Measurements from ENCODE around the gene PXT1. TPM values are rescaled to one million over a fixed set of nuclear protein-coding genes. Genes with fewer than 3 reads are reported as not detected.

The PXT1 gene
- total RNA-seq, 3 donors from 2014 or later, result not detected

DNA sequence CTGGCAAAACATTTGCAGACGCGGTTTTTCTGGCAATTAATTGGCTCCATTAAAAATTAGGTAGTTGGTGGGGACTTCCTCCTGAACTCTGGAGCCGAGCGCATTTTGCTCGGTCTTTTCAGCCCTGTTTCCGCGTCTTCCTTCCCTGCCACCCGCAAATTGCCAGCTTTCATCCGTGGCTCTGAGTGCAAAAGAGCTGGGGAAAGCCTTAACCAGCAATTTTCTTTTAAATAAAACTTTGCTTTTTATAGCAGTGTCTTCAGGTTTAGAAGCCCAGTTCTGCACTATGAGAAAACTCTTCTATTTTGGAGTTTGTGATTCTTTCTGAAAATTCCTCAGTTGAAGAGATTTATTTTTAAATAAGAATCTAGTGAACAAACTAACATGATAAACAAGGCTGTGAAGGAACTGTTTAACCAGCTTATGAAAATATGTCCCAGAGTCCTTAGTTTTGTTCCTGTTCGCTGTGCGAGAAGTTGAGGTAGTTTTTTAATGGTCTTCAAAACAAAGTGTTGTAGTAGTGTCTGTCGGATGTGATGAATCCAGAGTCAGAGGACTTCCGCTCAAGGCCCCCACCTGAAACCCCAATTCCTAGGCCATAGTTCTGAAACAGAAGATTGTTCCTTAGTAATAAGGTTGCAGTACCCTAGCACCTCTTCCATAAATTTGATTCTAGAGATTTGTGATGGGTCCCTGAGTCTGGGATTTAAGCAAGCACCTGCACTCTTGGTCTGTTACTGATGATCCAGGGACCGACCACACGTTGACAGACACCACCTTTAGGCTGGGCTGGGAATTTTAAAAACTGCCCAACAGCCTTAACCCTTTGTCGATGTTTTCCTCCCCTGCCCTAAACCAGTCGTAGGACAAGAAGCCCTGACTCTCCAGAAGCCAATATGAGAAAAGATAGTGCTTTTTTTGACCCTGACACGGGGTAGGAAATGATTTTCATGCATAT lies 1.1 kb upstream of the PXT1 start:
- intact Hi-C loops (cut with DNase I, micrococcal nuclease), result no loop called here
- Histone ChIP-seq H3K36me3 (ENCODE audit: low read depth) (no peaks in the 10 kb centered on the region), H3K9me3 (no peaks in the 10 kb centered on the region), H3K4me1 (ENCODE audit: low read depth) (peaks cover 27% of the 10 kb centered on the region), H3K4me3 (peak overlapping the region; percentile 92)
- TF ChIP-seq, protein P1, sequence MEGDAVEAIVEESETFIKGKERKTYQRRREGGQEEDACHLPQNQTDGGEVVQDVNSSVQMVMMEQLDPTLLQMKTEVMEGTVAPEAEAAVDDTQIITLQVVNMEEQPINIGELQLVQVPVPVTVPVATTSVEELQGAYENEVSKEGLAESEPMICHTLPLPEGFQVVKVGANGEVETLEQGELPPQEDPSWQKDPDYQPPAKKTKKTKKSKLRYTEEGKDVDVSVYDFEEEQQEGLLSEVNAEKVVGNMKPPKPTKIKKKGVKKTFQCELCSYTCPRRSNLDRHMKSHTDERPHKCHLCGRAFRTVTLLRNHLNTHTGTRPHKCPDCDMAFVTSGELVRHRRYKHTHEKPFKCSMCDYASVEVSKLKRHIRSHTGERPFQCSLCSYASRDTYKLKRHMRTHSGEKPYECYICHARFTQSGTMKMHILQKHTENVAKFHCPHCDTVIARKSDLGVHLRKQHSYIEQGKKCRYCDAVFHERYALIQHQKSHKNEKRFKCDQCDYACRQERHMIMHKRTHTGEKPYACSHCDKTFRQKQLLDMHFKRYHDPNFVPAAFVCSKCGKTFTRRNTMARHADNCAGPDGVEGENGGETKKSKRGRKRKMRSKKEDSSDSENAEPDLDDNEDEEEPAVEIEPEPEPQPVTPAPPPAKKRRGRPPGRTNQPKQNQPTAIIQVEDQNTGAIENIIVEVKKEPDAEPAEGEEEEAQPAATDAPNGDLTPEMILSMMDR (IDR thresholded peaks at IDR 0.05), result no peak
- no peak for DNase-seq
- ATAC-seq, result peak; percentile 8

DNA sequence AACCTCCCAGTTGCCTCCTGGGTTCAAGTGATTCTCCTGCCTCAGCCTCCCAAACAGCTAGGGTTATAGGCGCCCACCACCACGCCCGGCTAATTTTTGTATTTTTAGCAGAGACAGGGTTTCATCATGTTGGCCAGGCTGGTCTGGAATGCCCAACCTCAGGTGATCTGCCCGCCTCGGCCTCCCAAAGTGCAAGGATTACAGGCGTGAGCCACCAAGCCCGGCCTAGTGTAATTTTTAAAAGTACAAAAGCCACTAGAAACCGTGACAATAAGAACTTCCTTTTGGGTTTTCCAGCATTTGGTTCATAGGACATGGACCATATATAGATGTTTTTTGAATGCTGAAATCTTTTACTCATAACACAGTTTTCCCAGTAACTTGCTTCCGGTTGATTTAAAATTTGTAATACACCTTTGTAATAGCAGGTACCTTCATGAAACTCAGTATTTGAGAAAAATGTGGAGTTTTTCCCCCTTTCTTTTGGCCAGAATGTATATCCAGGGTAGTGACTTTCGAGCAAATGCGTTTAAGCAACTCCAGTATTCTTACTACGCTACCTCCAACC lies 467 bp downstream of the PXT1 start:
- Histone ChIP-seq H3K4me1 (ENCODE audit: low read depth) (peaks cover 27% of the 10 kb centered on the region), H3K4me3 (peak overlapping the region; percentile 92), H3K9me3 (no peaks in the 10 kb centered on the region), H3K36me3 (ENCODE audit: low read depth) (no peaks in the 10 kb centered on the region)
- intact Hi-C loops (cut with DNase I, micrococcal nuclease), result no loop called here
- DNase-seq (peak in 2 of 3 donors; percentile 40 to 43), ATAC-seq (no peak)
- TF ChIP-seq, protein P1 (IDR thresholded peaks at IDR 0.05), result no peak

DNA sequence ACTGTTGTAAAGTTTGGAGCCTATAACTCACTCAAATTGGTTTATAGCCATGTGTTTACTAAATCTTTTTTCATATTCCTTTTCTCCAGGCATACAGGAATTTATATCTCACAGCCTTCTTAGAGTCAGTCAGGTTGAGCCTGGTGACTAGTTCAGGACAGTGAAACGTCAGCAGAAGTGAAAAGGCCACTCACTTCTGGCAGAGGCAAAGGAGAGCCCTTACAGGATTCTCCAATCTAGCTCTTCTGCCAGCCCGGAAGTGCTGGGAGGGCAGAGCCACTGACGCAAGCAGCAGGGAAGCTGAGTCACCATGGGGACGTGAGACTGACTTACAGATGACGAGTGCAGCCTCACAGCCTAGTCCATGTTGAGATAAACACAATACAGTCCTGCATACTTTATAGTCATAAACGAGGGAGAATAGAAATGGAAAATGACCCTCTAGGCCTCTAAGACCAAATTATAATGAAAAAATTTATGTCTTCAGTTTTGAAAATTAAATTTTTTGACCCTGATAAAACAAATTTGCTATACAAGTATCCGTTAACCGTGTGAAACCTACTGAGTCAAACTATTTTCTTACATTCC lies 1.3 kb downstream of the PXT1 start:
- no peak overlapping the region for H3K4me3 ChIP-seq
- TF ChIP-seq, protein P1 (IDR thresholded peaks at IDR 0.05), result no peak
- intact Hi-C loops (cut with DNase I, micrococcal nuclease), result no loop called here

DNA sequence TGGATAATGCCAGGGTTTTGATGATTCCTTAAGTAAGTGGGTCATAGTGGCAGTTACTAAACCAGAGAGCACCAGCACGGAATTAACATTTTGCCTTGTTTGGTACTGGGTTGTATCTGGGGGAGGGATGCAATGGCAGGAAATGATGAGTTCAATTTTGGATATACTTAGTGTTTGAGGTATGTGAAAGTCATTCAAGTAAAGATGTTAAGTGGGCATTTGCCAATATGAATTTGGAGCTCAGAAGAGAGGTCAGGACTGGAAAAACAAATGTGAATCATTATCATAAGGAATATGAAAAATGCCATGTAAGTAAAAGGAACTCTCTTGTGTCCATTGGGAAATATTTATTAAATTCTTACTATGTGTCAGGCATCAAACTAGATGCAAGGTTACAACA lies 6.2 kb downstream of the PXT1 start:
- Histone ChIP-seq H3K4me1 (ENCODE audit: low read depth) (peaks cover 4% of the 10 kb centered on the region), H3K9me3 (no peaks in the 10 kb centered on the region), H3K36me3 (ENCODE audit: low read depth) (no peaks in the 10 kb centered on the region), H3K4me3 (no peak overlapping the region)
- TF ChIP-seq, protein P1 (IDR thresholded peaks at IDR 0.05), result no peak
- DNase-seq, result no peak
- no peak for ATAC-seq
- intact Hi-C loops (cut with DNase I, micrococcal nuclease), result no loop called here

More for the DNA sequence above, 1.3 kb downstream of the PXT1 start:
- ATAC-seq (peak; percentile 93), DNase-seq (peak; percentile 89 to 95 (median 94))
- H3K36me3 ChIP-seq (ENCODE audit: low read depth), result no peaks in the 10 kb centered on the region
- no peaks in the 10 kb centered on the region for H3K9me3 ChIP-seq
- peaks cover 27% of the 10 kb centered on the region for H3K4me1 ChIP-seq (ENCODE audit: low read depth)

DNA sequence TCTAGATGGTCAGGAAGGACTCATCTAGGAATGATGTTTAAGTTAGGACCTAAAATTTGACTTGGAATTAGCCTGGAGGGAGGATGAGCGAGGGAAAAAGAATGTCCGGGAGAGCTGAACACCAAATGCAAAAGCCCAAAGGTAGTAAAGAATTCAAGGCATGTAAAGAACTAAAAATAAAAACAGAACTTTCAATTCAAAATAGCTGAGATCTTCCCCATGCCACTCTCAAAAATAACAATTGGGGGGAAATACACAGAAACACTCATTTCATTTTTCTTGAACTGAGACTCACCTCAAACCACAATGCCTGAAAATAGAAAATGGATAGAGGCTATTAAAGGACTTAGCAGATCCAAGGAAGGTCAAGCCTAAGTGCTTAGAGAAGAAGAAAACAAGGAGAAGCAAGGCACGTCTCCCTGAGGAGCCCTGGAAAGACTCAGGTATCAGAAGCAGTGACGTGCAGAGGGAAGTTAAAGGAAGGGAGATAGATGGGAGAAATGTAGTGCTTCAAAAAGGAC lies 10.4 kb downstream of the PXT1 start:
- intact Hi-C loops (cut with DNase I, micrococcal nuclease), result no loop called here
- TF ChIP-seq, protein P1 (IDR thresholded peaks at IDR 0.05), result no peak
- H3K4me1 ChIP-seq (ENCODE audit: low read depth), result no peaks in the 10 kb centered on the region

More for the DNA sequence above, 10.4 kb downstream of the PXT1 start:
- Histone ChIP-seq H3K36me3 (ENCODE audit: low read depth) (no peaks in the 10 kb centered on the region), H3K9me3 (no peaks in the 10 kb centered on the region), H3K4me3 (no peak overlapping the region)
- DNase-seq (no peak), ATAC-seq (no peak)
